HG03342 (cell line): ENCODE results near the gene PI4KA.
"Not testable (repeated sequence)": the region's sequence is repeated elsewhere in the genome, so short reads cannot be mapped to it uniquely, and the experiment has no call there.

Source experiments
- ATAC-seq: cut with Tn5 transposase; IDR thresholded peaks from one replicate; pipeline ENCODE4 v1.9.1; 2021; ENCODE audit warnings: mild to moderate bottlenecking, moderate library complexity; ENCODE audit not compliant: unreplicated experiment

Gene PI4KA

DNA sequence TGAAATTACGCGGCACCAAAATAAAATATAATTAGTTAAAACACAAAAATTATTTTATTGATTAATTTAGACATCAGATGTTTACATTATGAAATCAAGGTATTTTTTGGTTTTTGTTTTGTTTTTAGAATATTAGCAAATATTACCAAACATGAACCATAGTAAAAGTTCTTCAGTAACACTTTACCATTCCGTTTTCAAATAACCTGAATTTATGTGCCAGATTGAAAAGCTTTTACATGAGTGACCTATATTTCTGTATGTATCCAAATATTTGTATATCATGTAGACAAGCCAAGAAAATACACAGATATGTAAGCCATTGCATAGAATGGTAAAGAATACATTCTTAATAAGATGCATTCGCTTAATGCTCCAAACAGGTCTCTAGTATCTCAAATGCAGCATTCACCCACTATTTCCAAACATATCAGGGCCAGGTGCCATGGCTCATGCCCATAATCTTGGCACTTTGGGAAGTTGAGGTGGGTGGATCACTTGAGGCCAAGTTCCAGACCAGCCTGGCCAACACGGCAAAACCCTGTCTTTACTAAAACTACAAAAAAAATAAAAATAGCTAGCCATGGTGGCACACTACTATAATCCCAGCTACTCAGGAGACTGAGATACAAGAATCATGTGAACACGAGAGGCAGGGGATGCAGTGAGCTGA, 187.1 kb downstream of the PI4KA start:
- no peak for ATAC-seq

DNA sequence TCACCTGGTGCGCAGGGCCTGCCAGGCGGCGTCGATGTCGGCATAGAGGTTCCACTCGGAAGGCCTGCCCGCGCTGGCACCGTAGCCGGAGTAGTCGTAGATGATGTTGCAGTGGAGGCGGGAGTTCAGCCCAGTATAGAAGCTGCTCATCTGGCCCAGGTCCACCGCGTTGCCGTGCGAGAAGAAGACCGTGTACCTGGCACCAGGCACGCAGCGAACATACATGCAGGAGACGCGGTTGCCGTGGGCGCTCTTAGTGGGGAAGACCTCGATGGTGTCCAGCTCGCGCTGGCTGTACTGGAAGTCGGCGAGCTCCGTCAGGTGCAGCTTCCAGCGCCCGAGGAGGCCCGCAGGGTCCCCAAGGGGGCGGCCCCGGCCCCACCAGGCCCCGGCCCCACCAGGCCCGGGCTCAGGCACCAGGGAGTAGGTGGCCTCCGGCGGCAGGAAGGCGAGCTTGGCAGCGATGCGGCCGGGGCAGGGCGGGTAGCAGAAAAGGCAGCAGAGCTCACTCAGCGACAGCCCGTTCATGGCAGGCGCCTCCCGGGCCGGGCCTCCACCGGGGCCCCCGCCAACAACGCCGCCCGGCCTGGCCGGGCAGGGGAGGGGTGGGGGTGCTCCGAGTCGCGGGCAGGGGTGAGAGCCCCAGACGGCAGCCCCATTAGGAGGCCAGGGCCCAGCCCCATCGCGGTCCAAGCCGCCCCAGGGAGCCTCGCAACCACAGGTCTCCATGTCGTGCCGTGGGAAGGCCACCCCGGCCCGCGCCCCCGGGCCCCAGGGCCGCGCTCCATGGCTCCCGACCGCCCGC, 188.0 kb downstream of the PI4KA start:
- ATAC-seq, result not testable (repeated sequence)

DNA sequence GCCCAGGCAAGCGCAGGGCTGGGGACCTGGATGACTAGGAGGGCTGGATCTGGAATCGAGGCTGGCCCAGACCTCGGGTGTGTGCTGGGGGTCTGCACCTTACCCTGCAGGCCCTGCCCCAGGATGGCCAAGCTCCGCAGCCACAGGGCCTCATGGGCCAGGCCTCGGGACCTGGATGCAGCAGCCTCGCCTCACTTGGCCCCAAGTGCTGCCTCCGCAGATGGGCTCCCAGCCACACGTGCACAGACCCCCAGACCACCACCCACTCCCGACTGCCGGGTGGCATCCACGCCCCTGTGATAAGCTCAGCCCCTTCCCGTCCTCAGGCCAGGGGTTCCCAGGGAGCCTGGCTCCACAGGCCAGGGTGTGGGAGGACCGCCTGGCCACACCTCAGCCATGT, 188.7 kb downstream of the PI4KA start:
- not testable (repeated sequence) for ATAC-seq

DNA sequence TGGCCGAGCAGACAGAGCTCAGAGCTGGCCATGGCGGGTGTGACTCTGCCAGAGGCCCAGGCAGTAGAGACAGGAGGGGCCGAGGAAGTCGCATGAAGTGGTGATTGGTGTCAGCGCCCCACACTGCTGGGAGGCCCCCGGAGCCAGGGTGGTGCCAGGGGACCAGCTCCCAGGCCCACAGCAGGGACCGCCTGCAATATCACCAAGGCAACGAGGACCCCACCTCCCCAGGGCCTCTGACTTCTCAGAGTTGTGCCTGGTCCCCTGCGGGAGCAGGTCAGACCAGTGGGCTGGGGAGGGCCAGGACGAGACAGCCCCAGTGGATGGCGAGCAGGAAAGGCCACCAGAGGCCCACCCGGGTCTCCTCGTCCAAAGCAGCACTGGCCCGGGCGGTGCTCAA, 189.1 kb downstream of the PI4KA start:
- not testable (repeated sequence) for ATAC-seq

DNA sequence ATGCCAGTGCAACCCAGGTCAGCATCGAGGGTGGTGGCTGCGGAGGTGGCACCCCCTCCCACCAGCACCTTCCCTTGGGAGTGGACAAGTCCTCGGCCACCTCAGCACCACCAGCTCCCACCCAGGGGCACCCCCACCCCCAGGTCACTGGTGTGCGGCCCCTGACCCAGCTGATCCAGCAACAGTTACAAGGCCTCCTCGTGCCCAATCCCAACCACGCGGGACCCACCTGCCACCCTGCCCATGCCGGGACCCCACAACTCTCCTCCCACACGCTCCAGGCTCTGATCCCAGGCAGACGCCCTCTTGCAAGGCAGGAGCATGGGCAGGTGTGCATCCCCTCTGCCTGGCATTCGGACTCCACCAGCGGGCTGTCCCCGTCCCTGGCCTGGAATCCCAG, 189.8 kb downstream of the PI4KA start:
- not testable (repeated sequence) for ATAC-seq

DNA sequence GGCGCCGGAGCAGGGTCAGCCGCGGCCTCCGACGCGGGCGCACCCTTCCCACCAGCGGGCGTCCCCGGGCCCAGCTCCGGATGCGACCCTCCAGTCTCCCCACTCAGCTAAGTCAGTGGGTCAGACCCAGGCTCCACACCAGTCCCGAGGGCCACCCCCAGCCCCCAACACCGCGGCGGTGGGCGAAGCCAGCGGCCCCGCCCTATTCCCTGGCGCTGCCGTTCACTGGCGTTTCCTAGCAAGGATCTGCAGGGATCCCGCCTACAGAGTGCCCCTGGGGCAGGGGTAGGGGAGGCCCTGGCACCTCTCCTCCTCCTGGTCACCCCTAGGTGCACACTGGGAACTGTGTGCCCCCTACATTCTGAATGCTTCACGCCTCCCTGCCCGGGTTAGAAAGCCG, 190.4 kb downstream of the PI4KA start:
- not testable (repeated sequence) for ATAC-seq

DNA sequence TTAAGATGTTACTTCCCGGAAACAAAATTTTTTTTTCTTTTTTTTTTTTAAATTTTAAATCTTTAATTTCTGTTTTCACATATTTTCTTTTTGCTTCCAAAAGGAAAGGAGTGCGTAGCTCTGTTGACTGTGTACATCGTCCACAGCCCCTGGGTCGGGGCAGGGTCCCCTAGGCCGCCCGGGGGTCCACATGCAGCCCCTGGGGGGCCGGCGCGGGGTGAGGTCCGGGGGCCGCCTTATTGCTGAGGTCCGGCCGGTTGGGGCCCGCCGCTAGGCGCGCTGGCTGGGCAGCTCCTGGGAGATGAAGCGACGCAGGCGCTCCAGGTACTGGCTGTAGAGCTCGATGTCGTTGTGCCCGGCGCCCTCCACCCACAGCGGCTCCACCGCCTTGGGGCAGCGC, 191.1 kb downstream of the PI4KA start:
- not testable (repeated sequence) for ATAC-seq

DNA sequence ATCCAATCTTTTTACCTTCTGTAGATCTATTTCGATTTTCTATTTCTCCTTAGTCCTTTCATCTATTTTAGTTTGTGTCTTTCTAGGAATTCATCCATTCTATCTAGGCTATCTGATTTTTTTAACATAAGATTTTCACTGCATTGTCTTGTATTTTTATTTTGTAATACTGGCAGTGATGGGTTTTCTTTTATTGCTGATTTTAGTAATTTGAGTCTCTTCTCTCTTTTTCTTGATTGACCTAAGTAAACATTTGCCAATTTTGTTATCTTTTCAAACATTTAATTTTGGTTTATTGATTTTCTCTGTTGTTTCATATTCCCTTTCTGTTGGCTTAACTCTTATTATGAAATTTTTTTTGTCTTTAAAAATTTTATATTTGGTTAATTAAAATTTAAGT, 192.1 kb downstream of the PI4KA start:
- no peak for ATAC-seq

DNA sequence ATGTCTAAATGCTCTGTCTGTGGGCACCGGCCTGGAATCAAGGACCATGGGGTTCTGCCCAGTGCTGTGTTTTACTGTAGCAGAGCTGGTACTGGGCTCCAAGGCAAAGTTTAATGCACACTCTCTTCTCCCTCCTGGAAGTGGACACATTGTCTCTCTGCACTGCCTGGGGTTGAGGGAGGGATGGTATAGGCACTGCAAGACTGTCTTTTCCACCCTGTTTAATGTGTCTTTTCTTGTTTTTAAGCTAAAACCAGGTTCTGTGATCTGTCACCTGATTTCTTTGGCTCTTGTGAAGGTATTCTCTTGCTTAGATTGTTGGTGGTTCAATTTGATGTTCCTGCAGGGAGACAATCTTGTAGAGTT, 194.0 kb downstream of the PI4KA start:
- no peak for ATAC-seq

DNA sequence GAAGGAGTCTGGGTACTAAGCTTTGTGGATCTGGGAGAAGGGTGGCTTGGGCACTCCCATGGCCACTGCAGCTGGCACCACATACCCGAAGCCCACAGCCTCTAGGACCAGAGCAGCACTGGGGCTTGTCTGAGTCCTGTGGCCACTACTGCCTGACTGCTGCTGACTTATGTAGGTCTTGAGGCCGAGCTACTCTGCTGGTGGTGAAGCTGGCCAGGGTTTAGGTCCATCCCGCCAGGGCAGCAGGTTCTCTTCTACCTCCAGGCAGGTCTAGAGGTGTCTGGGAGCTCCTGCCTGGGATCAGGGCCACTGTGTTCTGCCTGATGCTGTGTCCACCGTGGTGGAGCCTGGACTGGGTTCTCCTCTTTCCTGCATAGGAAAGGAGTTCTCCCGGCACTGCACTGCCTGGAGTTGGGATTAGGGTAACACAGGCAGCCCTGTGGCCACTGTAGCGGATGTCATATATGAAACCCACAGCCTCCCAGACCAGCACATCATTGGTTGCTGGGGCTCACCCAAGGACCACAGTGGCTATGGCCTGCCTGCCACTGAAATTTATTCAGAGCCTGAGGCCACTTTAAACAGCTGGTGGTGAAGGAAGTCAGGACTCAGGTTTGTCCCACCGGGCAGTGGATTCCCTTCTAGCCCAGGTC, 194.5 kb downstream of the PI4KA start:
- ATAC-seq, result no peak

DNA sequence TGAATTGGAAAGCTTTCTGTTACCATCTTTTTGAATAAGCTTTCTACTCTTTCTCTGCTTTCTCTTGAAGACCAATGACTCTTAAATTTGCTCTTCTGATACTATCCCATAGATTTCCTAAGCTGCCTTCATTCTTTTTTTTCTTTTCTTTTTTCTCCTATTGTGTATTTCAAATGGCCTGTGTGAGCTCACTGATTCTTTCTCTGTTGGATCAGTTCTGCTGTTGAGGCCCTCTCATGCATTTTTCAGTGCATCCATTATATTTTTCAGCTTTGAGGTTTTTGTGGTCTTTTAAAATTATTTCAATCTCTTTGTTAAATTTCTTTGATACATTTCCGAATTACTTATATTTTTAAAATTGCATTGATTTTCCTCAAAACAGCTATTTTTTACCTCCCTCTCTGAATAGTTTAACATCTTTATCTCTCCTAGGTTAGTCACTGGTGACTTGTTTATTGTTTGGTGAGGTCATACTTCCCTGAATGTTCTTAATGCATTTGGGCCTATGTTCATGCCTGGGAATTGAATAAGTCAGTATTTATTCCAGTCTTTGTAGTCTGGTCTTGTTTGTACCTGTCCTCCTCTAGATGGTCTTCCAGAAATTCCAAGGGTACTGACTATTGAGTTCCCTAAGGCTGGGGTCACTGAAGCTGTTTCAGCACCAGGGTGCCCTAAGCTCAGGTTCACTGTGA, 195.3 kb downstream of the PI4KA start:
- no peak for ATAC-seq

DNA sequence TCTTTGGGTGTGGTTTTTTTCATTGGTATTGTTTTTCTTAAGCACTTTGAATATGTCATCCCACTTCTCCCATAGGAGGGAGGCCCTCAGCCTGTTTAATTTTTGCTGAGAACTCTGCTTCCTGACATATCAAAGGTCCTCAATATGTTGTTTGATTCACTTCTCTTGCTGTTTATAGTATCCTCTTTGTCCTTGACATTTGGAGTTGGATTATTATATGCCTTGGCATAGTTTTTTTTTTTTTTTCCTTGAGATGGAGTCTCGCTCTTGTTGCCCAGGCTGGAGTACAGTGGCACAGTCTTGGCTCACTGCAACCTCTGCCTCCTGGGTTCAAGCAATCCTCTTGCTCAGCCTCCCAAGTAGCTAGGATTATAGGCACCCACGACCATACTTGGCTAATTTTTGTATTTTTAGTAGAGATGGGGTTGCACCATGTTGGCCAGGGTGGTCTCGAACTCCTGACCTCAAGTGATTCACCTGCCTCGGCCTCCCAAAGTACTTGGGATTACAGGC, 196.0 kb downstream of the PI4KA start:
- not testable (repeated sequence) for ATAC-seq

DNA sequence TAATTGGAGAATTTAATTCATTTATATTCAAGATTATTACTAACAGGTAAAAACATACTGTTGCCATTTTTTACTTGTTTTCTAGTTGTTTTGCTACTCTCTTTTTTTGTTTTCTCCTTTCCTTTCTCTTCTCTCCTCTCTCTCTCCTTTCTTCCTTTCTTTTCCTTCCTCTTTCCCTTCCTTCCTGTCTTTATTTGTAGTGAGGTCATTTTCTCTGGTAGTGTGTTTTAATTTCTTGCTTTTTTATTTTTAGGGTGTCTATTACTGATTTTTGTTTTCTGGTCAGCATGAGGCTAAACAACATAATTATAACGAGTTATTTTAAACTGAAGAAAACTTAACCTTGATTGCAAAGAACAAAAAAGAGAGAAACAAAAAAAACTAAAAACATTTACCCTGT, 197.1 kb downstream of the PI4KA start:
- no peak for ATAC-seq

DNA sequence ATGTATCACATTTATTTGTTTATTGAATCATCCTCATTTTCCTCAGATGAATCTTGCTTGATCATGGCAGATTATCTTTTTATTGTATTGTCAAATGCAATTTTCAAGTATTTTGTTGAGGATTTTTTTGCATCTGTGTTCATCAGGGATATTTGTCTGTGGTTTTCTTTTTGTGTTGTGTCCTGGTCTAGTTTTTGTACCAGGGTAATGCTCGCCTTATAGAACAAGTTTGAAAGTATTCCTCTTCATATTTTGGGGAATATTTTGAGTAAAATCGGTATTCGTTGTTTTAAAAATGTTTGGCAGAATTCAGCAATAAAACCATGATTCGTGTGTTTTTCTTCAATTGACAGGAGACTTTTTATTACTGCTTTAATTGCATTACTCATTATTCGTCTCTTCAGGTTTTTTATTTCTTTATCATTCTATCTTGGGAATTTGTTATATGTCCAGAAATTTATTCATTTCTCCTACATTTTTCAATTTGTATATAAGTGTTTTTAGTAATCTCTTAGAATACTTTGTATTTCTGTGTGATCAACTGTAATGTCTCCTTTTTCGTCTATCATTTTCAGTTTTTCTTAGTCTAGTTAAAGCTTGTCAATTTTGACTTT, 198.1 kb downstream of the PI4KA start:
- no peak for ATAC-seq

DNA sequence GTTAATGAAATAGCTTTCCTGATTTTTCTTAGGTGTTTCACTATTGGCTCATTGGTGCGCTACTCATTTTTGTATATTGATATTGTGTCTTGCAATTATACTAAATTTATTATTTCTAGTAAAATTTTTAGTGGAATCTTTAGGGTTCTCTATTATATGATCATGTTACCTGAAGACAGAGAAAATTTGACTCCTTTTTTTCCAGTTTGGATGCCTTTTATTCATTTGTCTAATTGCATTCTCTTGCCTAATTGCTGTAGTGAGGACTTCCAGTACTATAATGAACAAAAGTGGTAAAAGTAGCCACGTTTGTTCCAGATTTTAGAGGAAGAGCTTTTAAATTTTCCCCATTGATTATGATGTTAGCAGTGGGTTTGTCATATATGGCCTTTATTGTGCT, 198.7 kb downstream of the PI4KA start:
- ATAC-seq, result no peak

DNA sequence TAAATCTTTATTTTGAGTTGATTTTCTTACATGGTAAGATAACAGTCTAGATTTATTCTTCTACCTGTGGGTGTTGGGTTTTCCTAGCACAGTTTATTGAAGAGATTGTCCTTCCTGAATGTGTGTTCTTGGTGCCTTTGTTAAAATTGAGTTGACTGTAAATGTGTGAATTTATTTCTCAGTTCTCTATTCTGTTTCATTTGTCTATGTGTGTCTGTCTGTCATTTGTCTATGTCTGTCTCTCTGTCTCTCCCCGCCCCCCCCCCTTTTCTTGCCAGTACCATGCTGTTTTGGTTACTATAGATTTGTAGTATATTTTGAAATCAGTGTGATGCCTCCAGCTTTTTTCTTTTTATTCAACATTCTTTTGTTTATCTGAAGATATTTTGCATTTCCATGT, 199.4 kb downstream of the PI4KA start:
- ATAC-seq, result no peak

DNA sequence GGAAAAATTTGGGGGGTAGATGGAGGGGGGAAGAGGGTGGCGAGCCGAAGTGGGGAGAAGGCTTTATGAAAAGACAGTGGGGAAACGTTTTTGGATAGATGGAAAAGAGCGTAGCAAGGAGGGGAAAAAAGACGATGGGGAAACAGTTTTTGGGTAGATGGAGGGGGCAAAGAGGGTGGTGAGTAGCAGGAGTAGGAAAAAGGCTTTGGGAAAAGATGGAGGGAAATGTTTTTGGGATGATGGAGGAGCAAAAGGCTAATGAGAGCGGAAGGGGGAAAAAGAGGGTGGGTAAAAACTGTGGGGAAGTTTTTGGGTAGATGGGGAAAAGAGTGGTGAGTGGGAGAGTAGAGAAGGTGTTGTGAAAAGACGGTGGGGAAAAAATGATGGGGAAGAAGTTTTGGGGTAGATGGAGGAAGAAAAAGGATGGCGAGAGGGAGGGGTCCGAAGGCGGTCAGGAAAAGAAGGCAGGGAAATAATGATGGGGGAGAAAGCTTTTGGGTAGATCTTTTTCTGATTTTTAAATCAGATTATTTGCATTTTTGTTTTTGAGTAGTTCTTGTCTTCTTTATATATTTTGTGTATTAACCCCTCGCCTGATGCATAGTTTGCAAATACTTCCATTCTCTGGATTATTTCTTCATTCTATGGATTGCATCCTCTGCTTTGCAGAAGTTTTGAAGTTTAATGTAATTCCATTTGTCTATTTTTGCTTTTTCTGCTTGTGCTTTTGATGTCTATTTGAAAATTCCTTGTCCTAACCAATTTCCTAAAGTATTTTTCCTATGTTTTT, 200.0 kb downstream of the PI4KA start:
- ATAC-seq, result no peak

DNA sequence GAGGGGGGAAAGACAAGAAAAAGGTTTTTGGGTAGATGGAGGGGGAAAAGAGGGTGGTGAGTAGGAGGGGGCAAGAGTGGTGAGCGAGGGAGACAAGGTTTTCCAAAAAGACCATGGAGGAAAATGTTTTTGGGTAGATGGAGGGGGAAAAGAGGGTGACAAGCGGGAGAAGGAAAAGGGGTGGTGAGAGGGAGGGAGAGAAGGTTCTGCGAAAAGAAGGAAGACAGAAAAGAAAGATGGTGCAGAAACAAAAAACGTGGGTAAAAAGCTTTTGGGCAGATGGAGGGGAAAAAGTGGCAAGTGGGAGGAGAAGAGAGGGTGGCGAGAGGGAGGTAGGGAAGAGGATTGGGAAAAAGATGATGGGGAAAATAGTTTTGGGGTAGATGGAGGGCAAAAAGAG, 200.6 kb downstream of the PI4KA start:
- ATAC-seq, result no peak
